DND-41 (cell line): ENCODE results near the gene TUBGCP3.

Experiments used
- EZH2 ChIP-seq: IDR thresholded peaks from 3 replicates; pipeline ENCODE4 v1.6.1; 2012; ENCODE audit warnings: borderline replicate concordance, low read depth, mild to moderate bottlenecking, moderate library complexity, low read length, inconsistent platforms; ENCODE audit not compliant: severe bottlenecking
- TF ChIP-seq, protein P1 (sequence below): IDR thresholded peaks from 2 replicates; pipeline ENCODE4 v1.5.1; 2012; ENCODE audit warnings: borderline replicate concordance, low read length, moderate library complexity, mild to moderate bottlenecking; ENCODE audit not compliant: poor library complexity, severe bottlenecking; ENCODE audit errors: extremely low read depth

DNA sequence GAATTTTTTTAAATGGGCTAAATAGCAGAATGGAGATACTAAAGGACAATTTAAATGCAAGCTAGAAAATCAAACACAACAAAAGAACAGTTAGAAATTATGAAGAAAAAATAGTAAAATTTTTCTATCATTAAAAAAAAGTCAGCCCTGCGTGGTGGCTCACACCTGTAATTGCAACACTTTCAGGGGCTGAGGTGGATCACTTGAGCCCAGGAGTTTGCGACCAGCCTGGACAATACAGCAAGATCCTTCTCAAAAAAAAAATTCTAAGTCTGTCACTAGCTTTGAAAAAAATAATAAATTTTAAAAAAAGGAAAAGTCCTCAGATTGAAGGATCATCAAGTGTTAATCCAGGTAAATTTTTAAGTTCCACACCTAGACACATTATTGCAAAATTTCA lies 7.7 kb downstream of the TUBGCP3 start:
- TF ChIP-seq, protein P1, sequence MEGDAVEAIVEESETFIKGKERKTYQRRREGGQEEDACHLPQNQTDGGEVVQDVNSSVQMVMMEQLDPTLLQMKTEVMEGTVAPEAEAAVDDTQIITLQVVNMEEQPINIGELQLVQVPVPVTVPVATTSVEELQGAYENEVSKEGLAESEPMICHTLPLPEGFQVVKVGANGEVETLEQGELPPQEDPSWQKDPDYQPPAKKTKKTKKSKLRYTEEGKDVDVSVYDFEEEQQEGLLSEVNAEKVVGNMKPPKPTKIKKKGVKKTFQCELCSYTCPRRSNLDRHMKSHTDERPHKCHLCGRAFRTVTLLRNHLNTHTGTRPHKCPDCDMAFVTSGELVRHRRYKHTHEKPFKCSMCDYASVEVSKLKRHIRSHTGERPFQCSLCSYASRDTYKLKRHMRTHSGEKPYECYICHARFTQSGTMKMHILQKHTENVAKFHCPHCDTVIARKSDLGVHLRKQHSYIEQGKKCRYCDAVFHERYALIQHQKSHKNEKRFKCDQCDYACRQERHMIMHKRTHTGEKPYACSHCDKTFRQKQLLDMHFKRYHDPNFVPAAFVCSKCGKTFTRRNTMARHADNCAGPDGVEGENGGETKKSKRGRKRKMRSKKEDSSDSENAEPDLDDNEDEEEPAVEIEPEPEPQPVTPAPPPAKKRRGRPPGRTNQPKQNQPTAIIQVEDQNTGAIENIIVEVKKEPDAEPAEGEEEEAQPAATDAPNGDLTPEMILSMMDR = no peak
- TF ChIP-seq EZH2 = no peak
